K562 (cell line): ENCODE results near the gene ZFYVE19. TPM values are rescaled to one million over a fixed set of nuclear protein-coding genes. Genes with fewer than 3 reads are reported as not detected.

Experiments
- ATAC-seq: fragments of 200-7000 bp; cut with Tn5 transposase; 3 replicates; pipeline ENCODE4 v1.9.1; 2020; ENCODE audit warnings: moderate library complexity
- BruUV-seq: library from RNA; stranded (reverse); fragments of 400-500 nt; replicated peaks from 2 replicates; lab custom pipeline; 2021; lab: Mats Ljungman, UMichigan
- CTCF ChIA-PET: fragments of 300-600 bp; formaldehyde crosslinking; extraction: SDS; loops from one replicate; lab custom pipeline; 2021; ENCODE audit warnings: low intra/inter-chr PET ratio; lab: Yijun Ruan, JAX
- POLR2A ChIA-PET: fragments of 300-600, 350-650 bp; sonication (Branson Sonifier 250); formaldehyde crosslinking; extraction: SDS; loops from one replicate; lab custom pipeline; 2021; ENCODE audit warnings: antibody characterized with exemption, inconsistent platforms; lab: Yijun Ruan, JAX
- DNase-seq, 4 experiments: peaks; one replicate each; pipeline versions ENCODE4 v3.0.0 to v3.0.0-alpha.2; 2011 to 2018; ENCODE audit warnings: low spot score in 3 of 4, mixed read lengths in 3 of 4; ENCODE audit errors: extremely low read depth in 1 of 4
- FAIRE-seq: peaks from 2 replicates; lab custom pipeline; 2011; peaks lifted over from hg19 to GRCh38; lab: Jason Lieb, UNC
- H2AFZ ChIP-seq: 2 replicates; pipeline ENCODE4 v1.6.0; 2011; ENCODE audit warnings: low read depth, low read length, control low read depth, inconsistent platforms
- H3K27ac ChIP-seq: fragments of 200-600 bp; 3 replicates; pipeline ENCODE4 v1.8.0; 2011; ENCODE audit warnings: low read depth, mild to moderate bottlenecking, control low read depth, inconsistent platforms, low read length, moderate library complexity, mixed read lengths; ENCODE audit errors: extremely low read depth
- H3K27me3 ChIP-seq, 2 experiments: fragments of 300-600 bp in 1 of 2; 2 replicates in 1 of 2; 3 replicates in 1 of 2; pipeline versions ENCODE4 v1.6.0 to v1.8.0; 2011; ENCODE audit warnings: inconsistent platforms in 2 of 2, low read length in 2 of 2, mild to moderate bottlenecking in 1 of 2, mixed read lengths in 1 of 2, moderate library complexity in 1 of 2; ENCODE audit not compliant: control insufficient read depth in 2 of 2, insufficient read depth in 2 of 2
- H3K36me3 ChIP-seq: fragments of 300-600 bp; 3 replicates; pipeline ENCODE4 v1.8.0; 2011; ENCODE audit warnings: mild to moderate bottlenecking, low read length, inconsistent platforms; ENCODE audit not compliant: control insufficient read depth, insufficient read depth
- H3K4me1 ChIP-seq, 2 experiments: fragments of 200-600 bp in 1 of 2; replicated peaks in 1 of 2; 2 replicates in 1 of 2; 3 replicates in 1 of 2; pipeline versions ENCODE4 v1.5.1 to v1.8.0; 2011; ENCODE audit warnings: inconsistent platforms in 2 of 2, low read length in 2 of 2, mild to moderate bottlenecking in 1 of 2, mixed read lengths in 1 of 2, moderate library complexity in 1 of 2; ENCODE audit not compliant: control insufficient read depth in 2 of 2, insufficient read depth in 2 of 2
- H3K4me2 ChIP-seq: 2 replicates; pipeline ENCODE4 v1.6.1; 2011; ENCODE audit warnings: low read length, control low read depth, inconsistent platforms, mixed read lengths; ENCODE audit not compliant: insufficient read depth
- H3K4me3 ChIP-seq: fragments of 200-600 bp; sonication (generic), shearing (Covaris generic); 2 replicates; pipeline ENCODE4 v1.5.1; 2016; ENCODE audit warnings: control low read depth, inconsistent platforms
- H3K79me2 ChIP-seq: fragments of 200-600 bp; 3 replicates; pipeline ENCODE4 v1.8.0; 2011; ENCODE audit warnings: low read length, inconsistent platforms; ENCODE audit not compliant: control insufficient read depth, insufficient read depth
- H3K9ac ChIP-seq, 2 experiments: 2 replicates each; pipeline versions ENCODE4 v1.6.0 to v1.6.1; 2011; ENCODE audit warnings: low read depth in 2 of 2, low read length in 2 of 2, control low read depth in 1 of 2, inconsistent platforms in 1 of 2, mild to moderate bottlenecking in 1 of 2, mixed read lengths in 1 of 2; ENCODE audit not compliant: insufficient read depth in 1 of 2
- H3K9me1 ChIP-seq: one replicate; pipeline ENCODE4 v1.6.0; 2011; ENCODE audit warnings: inconsistent platforms, mild to moderate bottlenecking, low read length, moderate library complexity; ENCODE audit not compliant: control insufficient read depth, insufficient read depth
- H3K9me3 ChIP-seq: replicated peaks from 2 replicates; pipeline ENCODE4 v1.5.1; 2011; ENCODE audit warnings: low read depth, low read length, inconsistent platforms; ENCODE audit not compliant: control insufficient read depth, insufficient read depth
- H4K20me1 ChIP-seq: replicated peaks from 2 replicates; pipeline ENCODE4 v1.6.1; 2011; ENCODE audit warnings: low read length, inconsistent platforms, mixed read lengths; ENCODE audit not compliant: control insufficient read depth, insufficient read depth
- CTCF ChIP-seq, 3 experiments: IDR thresholded peaks in 2 of 3; conservative IDR thresholded peaks in 1 of 3; 2 replicates each; pipeline ENCODE4 v1.5.1; 2011 to 2012; ENCODE audit warnings: low read length in 3 of 3, mild to moderate bottlenecking in 3 of 3, control low read depth in 2 of 3, improper control_type of control experiment in 1 of 3, inconsistent platforms in 1 of 3, low read depth in 1 of 3, mixed read lengths in 1 of 3, moderate library complexity in 1 of 3; ENCODE audit not compliant: insufficient read depth in 2 of 3
- DMBX1 ChIP-seq: fragments of 250-450 bp; sonication (Bioruptor Pico); IDR thresholded peaks from 2 replicates; pipeline ENCODE4 v1.8.0; 2022; ENCODE audit warnings: inconsistent platforms, mild to moderate bottlenecking, moderate library complexity, borderline replicate concordance
- PHF20 ChIP-seq: fragments of 450-650 bp; IDR thresholded peaks from 2 replicates; pipeline ENCODE4 v1.6.1; 2018; ENCODE audit not compliant: partially characterized antibody
- RBBP5 ChIP-seq: fragments of 200-600 bp; sonication (generic); IDR thresholded peaks from 2 replicates; pipeline ENCODE4 v1.6.1; 2012; ENCODE audit warnings: borderline replicate concordance, mild to moderate bottlenecking, low read length, control low read depth, inconsistent platforms; ENCODE audit not compliant: insufficient read depth, poor library complexity, severe bottlenecking
- RBM22 ChIP-seq: fragments of 200-400 bp; formaldehyde crosslinking; IDR thresholded peaks from 2 replicates; pipeline ENCODE4 v1.6.1; 2018; ENCODE audit warnings: low read length, low read depth; ENCODE audit not compliant: poor library complexity, severe bottlenecking
- SOX6 ChIP-seq: fragments of 450-650 bp; IDR thresholded peaks from 2 replicates; pipeline ENCODE4 v1.6.1; 2014; ENCODE audit warnings: mild to moderate bottlenecking
- ZNF212 ChIP-seq: fragments of 450-650 bp; formaldehyde crosslinking; IDR thresholded peaks from 2 replicates; pipeline ENCODE4 v1.4.0; 2020; ENCODE audit warnings: mild to moderate bottlenecking
- WGBS: fragments of 100-300 bp; shearing (Covaris generic); methylation state at CpG from one replicate; pipeline ENCODE4 v1.1.6; 2016; ENCODE audit warnings: low coverage, mixed read lengths; ENCODE audit not compliant: insufficient coverage; ENCODE audit errors: missing lambda C conversion rate; 5-methylcytosine and 5-hydroxymethylcytosine counted together
- in situ Hi-C: fragments of 300-500 bp; cut with MboI; formaldehyde crosslinking; loops from 4 replicates; pipeline ENCODE4 v1.15.0; 2018; ENCODE audit warnings: inconsistent platforms, mixed read lengths
- intact Hi-C: fragments of 100-400 bp; cut with micrococcal nuclease; formaldehyde crosslinking; loops from 2 replicates; pipeline ENCODE4 v1.14.2; 2022
- polyA plus RNA-seq, 8 experiments: library from polyadenylated mRNA; depleted of rRNA in 4 of 8; stranded (reverse) in 5 of 8; unstranded in 3 of 8; fragments of >200 nt; fragmentation: Nextera tagmentation in 2 of 8; fragmentation: Illumina TruSeq in 1 of 8; extraction: Ambion mirVana in 2 of 8; extraction: Trizol in 1 of 8; gene quantifications; 2 replicates each; pipeline versions ENCODE4 v1.2.1 to v1.2.3, GENCODE V29; 2011 to 2014; ENCODE audit warnings: inconsistent platforms in 1 of 8, missing spikeins in 1 of 8
- total RNA-seq, 7 experiments: library from RNA; depleted of rRNA in 6 of 7; stranded (reverse); fragments of >200 nt in 6 of 7; fragmentation: Illumina TruSeq in 2 of 7; extraction: Trizol in 2 of 7; gene quantifications; 2 replicates each; pipeline versions ENCODE4 v1.2.1 to v1.2.3, GENCODE V29; 2011 to 2021; ENCODE audit warnings: low replicate concordance in 1 of 7
- TF ChIP-seq, protein P1 (sequence below): sonication (generic); formaldehyde crosslinking; IDR thresholded peaks from 2 replicates; pipeline ENCODE4 v1.8.0; 2022; ENCODE audit warnings: mild to moderate bottlenecking, missing genetic modification reagents
- TF ChIP-seq, protein P2 (sequence below): sonication (generic); formaldehyde crosslinking; IDR thresholded peaks from 2 replicates; pipeline ENCODE4 v1.9.0; 2022; ENCODE audit warnings: mild to moderate bottlenecking, missing genetic modification reagents
- TF ChIP-seq, protein P3 (sequence below): sonication (generic); formaldehyde crosslinking; IDR thresholded peaks from 2 replicates; pipeline ENCODE4 v1.8.0; 2023; ENCODE audit warnings: mild to moderate bottlenecking, missing genetic modification reagents

ZFYVE19 gene
- total and polyA plus RNA-seq, 9 of the 15 experiments (the other 6 are each of a cell fraction or from before 2014, with no cell fraction given), result 1.5 to 36.8 (median 19.9) TPM

DNA sequence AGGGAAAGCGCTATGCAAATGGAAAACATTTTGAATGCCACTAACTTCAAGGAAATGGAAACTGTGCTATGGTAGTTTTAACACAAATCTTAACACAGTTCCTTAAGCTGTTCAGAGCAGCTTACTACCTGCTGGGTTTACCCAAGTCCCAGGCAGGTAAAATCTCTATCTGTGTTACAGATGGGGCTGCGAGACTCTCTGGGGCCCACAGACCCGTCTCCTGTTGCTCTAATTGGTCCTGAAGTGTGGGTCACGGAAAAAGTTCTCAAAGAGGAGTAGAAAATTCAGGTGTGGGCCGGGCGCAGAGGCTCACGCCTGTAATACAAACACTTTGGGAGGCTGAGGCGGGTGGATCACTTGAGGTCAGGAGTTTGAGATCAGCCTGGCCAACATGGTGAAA lies 16.9 kb upstream of the ZFYVE19 start:
- in situ Hi-C loops, result no loop called here
- intact Hi-C loops, result loop anchor here (5.0 to 10.0 kb wide), 2 partner anchors 67 to 275 kb away; no protein-coding TSS in a partner anchor
- ATAC-seq, result no peak
- Histone ChIP-seq H3K27ac (no peak overlapping the region), H2AFZ (no peak overlapping the region), H4K20me1 (no peaks in the 10 kb centered on the region), H3K9me3 (no peaks in the 10 kb centered on the region), H3K36me3 (peaks cover 13% of the 10 kb centered on the region; the same call in 2 of the 3 replicates), H3K79me2 (peaks cover 10% of the 10 kb centered on the region; the same call in 2 of the 3 replicates), H3K9me1 (no peaks in the 10 kb centered on the region), H3K4me1 (peaks cover 8 to 11% of the 10 kb centered on the region in 2 experiments; a peak in 4 of 5 replicates), H3K9ac (no peak overlapping the region), H3K27me3 (no peaks in the 10 kb centered on the region), H3K4me2 (no peak overlapping the region), H3K4me3 (no peak overlapping the region)
- no peak for FAIRE-seq
- POLR2A ChIA-PET, result interaction anchor here (0.6 to 1.2 kb wide), 3 partner anchors 26 to 156 kb away, joined by 3 to 4 read pairs (median 3); partner anchors contain the start of gene GCHFR
- no peak for DNase-seq
- CTCF ChIA-PET, result no interaction called here
- WGBS, result 90% methylated on average over 7 of the region's 8 CpGs
- BruUV-seq, result no TSS peak
- TF ChIP-seq, protein P1, sequence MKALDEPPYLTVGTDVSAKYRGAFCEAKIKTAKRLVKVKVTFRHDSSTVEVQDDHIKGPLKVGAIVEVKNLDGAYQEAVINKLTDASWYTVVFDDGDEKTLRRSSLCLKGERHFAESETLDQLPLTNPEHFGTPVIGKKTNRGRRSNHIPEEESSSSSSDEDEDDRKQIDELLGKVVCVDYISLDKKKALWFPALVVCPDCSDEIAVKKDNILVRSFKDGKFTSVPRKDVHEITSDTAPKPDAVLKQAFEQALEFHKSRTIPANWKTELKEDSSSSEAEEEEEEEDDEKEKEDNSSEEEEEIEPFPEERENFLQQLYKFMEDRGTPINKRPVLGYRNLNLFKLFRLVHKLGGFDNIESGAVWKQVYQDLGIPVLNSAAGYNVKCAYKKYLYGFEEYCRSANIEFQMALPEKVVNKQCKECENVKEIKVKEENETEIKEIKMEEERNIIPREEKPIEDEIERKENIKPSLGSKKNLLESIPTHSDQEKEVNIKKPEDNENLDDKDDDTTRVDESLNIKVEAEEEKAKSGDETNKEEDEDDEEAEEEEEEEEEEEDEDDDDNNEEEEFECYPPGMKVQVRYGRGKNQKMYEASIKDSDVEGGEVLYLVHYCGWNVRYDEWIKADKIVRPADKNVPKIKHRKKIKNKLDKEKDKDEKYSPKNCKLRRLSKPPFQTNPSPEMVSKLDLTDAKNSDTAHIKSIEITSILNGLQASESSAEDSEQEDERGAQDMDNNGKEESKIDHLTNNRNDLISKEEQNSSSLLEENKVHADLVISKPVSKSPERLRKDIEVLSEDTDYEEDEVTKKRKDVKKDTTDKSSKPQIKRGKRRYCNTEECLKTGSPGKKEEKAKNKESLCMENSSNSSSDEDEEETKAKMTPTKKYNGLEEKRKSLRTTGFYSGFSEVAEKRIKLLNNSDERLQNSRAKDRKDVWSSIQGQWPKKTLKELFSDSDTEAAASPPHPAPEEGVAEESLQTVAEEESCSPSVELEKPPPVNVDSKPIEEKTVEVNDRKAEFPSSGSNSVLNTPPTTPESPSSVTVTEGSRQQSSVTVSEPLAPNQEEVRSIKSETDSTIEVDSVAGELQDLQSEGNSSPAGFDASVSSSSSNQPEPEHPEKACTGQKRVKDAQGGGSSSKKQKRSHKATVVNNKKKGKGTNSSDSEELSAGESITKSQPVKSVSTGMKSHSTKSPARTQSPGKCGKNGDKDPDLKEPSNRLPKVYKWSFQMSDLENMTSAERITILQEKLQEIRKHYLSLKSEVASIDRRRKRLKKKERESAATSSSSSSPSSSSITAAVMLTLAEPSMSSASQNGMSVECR (CRISPR knock-in tag), result no peak
- TF ChIP-seq CTCF (IDR thresholded peaks at IDR 0.05 in 2 of 3, conservative IDR thresholded peaks at IDR 0.05 in 1 of 3; ENCODE audit: insufficient read depth in 2 of 3, low read depth in 1 of 3, low read length in 3 of 3) (no peak), DMBX1 (CRISPR knock-in tag) (no peak), RBBP5 (no peak), PHF20 (no peak), RBM22 (no peak), ZNF212 (CRISPR knock-in tag) (no peak), SOX6 (no peak)
- TF ChIP-seq, protein P2, sequence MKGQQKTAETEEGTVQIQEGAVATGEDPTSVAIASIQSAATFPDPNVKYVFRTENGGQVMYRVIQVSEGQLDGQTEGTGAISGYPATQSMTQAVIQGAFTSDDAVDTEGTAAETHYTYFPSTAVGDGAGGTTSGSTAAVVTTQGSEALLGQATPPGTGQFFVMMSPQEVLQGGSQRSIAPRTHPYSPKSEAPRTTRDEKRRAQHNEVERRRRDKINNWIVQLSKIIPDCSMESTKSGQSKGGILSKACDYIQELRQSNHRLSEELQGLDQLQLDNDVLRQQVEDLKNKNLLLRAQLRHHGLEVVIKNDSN (CRISPR knock-in tag), result no peak
- TF ChIP-seq, protein P3, sequence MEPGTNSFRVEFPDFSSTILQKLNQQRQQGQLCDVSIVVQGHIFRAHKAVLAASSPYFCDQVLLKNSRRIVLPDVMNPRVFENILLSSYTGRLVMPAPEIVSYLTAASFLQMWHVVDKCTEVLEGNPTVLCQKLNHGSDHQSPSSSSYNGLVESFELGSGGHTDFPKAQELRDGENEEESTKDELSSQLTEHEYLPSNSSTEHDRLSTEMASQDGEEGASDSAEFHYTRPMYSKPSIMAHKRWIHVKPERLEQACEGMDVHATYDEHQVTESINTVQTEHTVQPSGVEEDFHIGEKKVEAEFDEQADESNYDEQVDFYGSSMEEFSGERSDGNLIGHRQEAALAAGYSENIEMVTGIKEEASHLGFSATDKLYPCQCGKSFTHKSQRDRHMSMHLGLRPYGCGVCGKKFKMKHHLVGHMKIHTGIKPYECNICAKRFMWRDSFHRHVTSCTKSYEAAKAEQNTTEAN (CRISPR knock-in tag), result no peak
